T-helper 1 cell (primary cell): ENCODE measurements around the gene ZFP3.
"Not testable (repeated sequence)": the region's sequence is repeated elsewhere in the genome, so short reads cannot be mapped to it uniquely, and the experiment has no call there.

Source experiments
- DNase-seq, 5 donors: peaks; one replicate each; pipeline ENCODE4 v3.0.0-alpha.2; 2012 to 2020
- total RNA-seq, 4 donors: gene quantifications; one replicate each; lab custom pipeline; 2026; lab: John Stamatoyannopoulos, UW

ZFP3 gene
- 4.5 to 11.5 (median 9.2) reads per million in 4 donors for total RNA-seq

- peak; percentile 27 to 86 (median 55) for DNase-seq
Measured at GRCh38 chr17:5078106-5079028, at the start of gene ZFP3. Gene ZFP3, plus strand, starts transcription at chr17:5078467. Its CDS starts 13,038 bp downstream, at chr17:5091505.

- not testable (repeated sequence) for DNase-seq
Measured at GRCh38 chr17:5030168-5030567, 48.1 kb upstream of the ZFP3 start.

DNA sequence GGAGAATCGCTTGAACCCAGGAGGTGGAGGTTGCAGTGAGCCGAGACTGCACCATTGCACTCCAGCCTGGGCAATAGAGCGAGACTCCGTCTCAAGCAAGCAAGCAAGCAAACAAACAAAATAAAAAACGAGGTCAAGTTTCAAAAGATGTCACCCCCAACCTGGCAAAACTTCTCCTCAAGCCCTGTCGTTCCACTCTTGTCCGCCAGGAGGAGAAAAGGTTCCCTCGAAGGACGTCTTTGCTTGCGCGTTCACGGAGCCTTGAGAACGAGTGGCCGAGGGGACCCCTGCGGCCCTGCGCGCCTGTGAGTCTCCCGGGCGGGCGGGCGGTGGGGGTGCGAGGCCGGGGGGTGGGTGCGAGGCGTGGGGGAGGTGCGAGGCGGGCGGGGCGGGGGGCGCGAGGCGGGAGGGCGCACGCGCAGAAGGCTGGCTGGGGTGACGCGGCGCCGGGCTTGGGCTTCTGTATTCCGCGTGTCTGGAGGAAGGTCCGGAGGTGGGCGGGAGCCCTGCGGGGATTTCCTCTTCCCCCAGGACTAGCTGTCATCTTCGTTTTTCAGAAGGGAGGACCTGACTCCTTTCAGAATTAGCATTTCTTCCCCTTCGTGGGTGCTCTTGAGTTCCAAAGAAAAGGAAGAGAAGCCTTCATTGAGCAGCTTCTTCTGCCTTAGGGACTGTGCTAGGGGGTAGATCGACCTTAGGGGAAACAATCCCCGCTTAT, 46.7 kb upstream of the ZFP3 start:
- peak; percentile 56 to 81 (median 73) for DNase-seq

DNA sequence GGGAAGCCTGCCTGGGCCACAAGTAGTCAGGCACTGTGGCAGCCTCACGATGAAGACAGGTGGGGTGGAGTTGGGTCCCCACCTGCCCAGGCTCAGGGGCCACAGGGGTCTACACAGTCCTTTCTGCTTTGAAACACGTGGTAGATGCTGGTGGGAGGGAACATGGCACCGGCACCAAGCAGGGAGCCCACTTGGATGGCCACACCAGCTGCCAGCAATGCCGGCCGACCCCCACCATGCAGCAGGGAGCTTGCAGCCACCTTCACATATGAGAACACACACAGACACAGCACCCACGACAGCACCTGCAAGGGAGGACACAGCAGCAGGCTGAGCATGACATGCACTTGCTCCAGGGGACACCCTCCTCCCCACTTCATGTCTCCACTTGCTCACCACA, 45.4 kb upstream of the ZFP3 start:
- DNase-seq: no peak

DNA sequence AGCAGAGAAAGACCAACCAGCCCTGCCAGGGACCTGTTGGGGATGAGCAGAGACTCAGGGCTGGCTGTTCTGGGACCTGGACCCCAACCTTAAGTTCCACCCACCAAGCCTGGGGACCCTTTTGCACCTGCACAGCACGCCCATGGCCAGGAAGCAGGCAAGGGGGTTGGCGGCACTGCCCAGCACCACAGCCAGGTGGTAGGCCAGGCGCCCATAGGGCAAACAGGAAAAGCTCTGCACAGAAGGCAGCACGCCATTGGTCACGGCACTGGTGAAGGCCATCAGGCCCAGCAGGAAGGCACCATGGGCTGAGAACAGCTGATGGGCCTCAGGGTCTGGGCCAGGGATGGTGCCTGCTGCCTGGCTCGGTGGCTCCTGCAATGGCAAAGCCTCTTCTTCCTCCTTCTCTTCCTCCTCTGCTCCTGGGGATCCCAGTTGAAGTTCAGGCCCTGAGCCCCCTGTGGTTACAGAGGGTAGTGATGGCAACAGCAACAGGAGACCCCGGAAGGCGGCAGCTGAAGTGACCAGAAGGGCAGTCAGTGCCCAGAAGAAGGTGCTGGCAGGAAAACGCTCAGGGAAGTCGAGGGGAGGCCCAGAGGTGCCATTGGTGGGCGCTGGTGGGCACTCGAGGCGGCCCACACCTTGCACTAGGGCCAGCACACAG, 44.8 kb upstream of the ZFP3 start:
- DNase-seq: no peak

- no peak for DNase-seq
Measured at GRCh38 chr17:5034063-5034462, 44.2 kb upstream of the ZFP3 start.

- no peak for DNase-seq
Measured at GRCh38 chr17:5034651-5035050, 43.6 kb upstream of the ZFP3 start.

GRCh38 chr17:5035315-5035714, 43.0 kb upstream of the ZFP3 start, which contains the start of gene SLC52A1:
Gene SLC52A1, minus strand, starts transcription at chr17:5035426. Its CDS starts 820 bp downstream, at chr17:5034606.
- no peak for DNase-seq

- peak in 1 of 5 donors; percentile 52 for DNase-seq
Measured at GRCh38 chr17:5042157-5043022, 35.9 kb upstream of the ZFP3 start.

- DNase-seq: no peak
Measured at GRCh38 chr17:5043524-5043923, 34.7 kb upstream of the ZFP3 start.

DNA sequence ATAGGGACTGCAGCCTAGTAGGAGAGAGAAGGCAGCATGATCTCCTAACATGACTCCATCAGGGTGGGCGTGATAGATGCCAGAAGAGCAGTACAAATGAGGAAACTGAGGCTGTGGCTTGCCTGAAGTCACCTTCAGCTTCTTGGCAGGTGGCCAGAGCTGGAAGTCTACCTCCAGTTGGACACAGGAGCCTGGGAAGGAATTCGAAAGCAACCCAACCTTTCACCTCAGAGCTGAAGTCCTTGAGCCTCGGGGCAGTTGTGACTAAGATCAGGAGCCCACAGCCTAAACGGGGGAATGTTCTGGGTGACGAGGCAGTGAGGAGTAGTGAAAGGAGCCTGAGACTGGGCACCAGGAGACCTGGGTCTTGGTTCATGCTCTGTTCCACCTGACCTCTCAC, 33.6 kb upstream of the ZFP3 start:
- DNase-seq: no peak

DNA sequence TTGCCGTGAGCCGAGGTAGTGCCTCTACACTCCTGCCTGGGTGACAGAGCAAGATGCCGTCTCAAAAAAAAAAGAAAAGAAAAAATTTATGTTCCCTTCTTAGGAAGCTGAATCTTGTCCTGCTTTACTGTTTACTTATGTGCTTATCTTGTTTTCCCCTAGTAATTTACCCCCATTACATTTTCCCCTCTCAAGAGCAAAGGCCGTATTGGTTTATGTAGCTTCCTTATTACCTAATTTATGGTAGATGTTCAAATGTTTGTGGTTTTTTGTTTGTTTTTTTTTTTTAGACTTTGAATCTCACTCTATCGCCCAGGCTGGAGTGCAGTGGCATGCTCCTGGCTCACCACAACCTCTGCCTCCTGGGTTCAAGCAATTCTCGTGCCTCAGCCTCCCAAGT, 32.8 kb upstream of the ZFP3 start:
- no peak for DNase-seq

GRCh38 chr17:5047446-5047845, 30.8 kb upstream of the ZFP3 start:
- DNase-seq: no peak

GRCh38 chr17:5049314-5049841, 28.9 kb upstream of the ZFP3 start:
- DNase-seq: peak; percentile 64 to 76 (median 71)

- DNase-seq: no peak
Measured at GRCh38 chr17:5050278-5050677, 28.0 kb upstream of the ZFP3 start.

- DNase-seq: no peak
Measured at GRCh38 chr17:5055543-5055942, 22.7 kb upstream of the ZFP3 start.

DNA sequence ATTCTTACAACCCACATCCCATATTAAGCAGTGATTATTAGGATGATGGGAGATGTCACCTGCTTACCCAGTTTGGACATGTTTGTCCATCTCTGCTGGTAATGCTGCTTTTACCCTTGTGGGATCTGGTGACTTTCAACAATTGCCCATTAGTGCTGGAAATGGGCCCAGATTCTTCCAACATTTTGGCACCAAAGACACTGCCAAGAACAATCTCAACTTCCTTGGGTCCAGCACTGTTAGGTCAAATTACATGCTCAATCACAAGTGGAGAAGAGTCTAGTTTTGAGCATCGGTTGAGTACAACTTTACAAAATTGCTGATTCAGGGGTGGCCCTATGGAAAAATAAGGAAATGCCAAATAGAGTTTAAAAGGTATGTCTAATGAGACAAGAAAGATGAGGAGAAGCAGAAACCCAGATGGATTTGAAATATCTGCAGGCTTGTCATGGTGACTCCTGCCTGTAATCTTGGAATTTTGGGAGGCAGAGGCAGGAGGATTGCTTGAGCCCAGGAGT, 13.0 kb upstream of the ZFP3 start:
- DNase-seq: no peak

DNA sequence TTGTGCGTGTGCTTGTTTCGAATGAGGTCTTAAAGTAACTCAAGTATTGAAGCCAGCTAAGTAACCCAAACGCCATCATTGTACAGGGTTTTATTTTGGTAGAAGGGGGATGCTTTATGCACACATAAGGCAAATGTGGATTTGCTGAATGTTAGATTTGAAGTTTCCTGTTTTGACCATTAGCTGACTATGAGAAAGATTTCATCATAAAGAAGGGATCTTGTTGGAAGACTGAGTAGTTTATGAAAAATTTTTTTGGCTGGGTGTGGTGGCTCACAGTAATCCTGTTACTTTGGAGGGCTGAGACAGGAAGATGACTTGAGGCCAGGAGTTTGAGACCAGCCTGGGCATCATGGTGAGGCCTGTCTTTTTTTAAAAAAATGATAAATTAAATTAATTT, 10.0 kb upstream of the ZFP3 start:
- DNase-seq: no peak

- no peak for DNase-seq
Measured at GRCh38 chr17:5069724-5070123, 8.5 kb upstream of the ZFP3 start.

- not testable (repeated sequence) for DNase-seq
Measured at GRCh38 chr17:5075472-5075871, 2.8 kb upstream of the ZFP3 start.

GRCh38 chr17:5077275-5077674, 992 bp upstream of the ZFP3 start:
- not testable (repeated sequence) for DNase-seq

DNA sequence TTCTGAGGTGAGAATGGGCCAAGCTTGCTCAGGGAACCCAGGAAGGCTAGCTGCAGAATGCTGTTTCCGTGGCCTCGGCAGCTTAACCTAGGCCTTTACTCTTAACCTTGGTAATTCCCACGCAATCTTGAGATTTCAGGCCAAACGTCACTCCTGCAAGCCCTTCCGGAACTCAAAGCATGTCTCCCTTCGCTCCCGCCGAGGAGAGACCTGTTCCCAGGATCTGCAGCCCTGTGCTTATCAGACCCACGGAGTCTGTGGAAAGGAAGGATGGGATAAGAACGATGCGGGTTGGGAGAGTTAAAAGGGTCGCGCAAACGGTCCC, 524 bp upstream of the ZFP3 start:
- DNase-seq: no peak
